GM19452 (cell line): ENCODE data around the gene SRPK2.
A peak's percentile ranks its signal among the peaks of the same experiment; 100 is the strongest.

Experiments used
- ATAC-seq: cut with Tn5 transposase; IDR thresholded peaks from one replicate; pipeline ENCODE4 v1.9.1; 2021; ENCODE audit not compliant: unreplicated experiment

The SRPK2 gene

GRCh38 chr7:105106473-105106872 lies 282.2 kb downstream of the SRPK2 start:
- no peak for ATAC-seq

DNA sequence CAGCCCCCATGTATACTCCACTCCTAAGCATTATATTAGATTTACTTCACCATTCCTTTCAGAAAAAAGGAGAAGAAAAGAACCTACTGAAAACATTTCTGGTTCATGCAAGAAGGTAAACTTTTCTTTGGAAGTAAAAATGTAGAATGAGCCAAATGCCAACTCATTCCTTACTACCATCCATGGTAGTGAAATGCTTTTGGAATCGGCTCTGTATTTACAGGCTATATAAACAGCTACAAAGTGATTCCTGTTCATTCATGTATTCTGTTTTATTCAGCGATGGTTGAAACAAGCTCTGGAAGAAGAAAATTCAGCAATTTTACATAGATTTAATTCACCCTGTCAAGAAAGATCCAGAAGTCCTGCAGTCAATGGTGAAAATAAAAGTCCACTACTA lies 283.1 kb downstream of the SRPK2 start:
- no peak for ATAC-seq

GRCh38 chr7:105102557-105103352 lies 286.0 kb downstream of the SRPK2 start:
- ATAC-seq, result no peak

GRCh38 chr7:105101864-105102263 lies 286.9 kb downstream of the SRPK2 start:
- ATAC-seq, result no peak

- ATAC-seq, result peak; percentile 68
These were observed 289.7 kb downstream of the SRPK2 start for GRCh38 chr7:105098863-105099515.

DNA sequence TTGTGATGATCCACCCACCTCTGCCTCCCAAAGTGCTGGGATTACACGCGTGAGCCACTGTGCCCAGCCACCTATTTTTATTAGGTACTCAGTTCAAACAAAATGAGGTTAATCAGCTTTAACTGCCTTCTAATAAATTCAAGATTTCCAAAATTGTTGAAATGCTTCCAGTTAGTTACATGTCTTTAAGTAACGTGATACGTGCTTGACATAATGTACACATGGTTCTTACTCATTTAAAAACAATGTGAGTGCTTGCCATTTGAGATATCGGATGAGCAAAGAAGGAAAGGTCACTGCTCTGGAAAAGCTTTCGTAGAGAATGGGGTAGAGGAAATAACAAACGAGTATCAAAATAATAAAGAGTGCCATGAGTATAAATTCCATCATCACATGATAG lies 291.1 kb downstream of the SRPK2 start:
- no peak for ATAC-seq

GRCh38 chr7:105096306-105096705 lies 292.4 kb downstream of the SRPK2 start:
- no peak for ATAC-seq

DNA sequence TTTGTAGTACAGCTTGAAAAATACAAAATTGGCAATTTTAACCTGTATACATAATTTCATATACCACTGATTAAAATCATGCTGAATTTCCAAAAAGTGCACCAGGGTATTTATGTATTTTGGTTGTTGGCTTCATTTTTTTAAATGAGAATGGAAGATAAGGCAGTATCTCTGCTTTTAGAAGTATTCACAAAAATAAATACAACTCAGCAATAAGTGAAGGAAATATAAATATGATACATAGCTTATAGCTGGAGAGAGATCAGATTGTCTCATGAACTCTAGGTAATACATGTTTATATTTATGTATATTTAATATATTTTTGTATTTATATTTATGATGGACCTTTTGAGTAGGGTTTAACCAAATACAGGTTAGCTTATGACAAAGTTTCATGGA lies 293.8 kb downstream of the SRPK2 start:
- ATAC-seq, result no peak

DNA sequence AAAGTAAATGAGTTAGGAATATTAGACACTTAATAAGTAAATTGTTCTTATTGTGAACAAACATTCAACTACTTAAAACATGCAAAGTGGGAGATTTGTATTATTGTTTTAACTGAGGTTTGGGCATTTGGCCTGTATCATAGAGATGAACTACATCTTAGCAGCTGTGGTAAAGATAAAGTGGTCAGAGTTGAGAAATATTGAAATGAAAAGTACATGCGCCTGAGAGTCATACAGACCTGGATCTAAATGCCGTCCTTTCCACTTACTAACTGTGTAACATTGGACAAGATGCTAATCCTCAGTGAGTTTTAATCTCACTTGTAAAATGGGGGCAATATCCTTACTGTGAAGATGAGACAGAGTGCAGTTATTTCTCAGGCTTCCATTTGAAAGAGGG lies 300.3 kb downstream of the SRPK2 start:
- no peak for ATAC-seq

DNA sequence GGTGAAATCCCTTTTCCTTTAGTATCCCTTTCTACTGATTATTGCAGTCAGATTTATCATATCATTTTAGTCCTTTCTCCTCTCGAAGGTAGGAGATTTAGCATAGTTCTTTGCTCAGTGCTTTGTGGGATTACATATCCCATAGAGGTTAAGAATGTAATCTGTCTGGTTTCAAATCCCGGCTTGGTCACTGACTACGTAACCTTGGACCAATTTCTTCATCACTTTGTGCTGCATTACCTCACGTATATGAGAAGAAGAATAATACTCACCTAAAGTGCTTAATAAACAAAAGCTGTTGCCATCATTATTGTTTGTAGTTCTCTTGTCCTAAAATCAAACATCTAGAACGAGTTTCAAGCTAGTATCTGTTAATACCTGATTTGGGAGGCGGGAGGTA lies 300.7 kb downstream of the SRPK2 start:
- ATAC-seq, result no peak

GRCh38 chr7:105086850-105087249 lies 301.9 kb downstream of the SRPK2 start:
- ATAC-seq, result no peak

- ATAC-seq, result no peak
These were observed 304.1 kb downstream of the SRPK2 start for GRCh38 chr7:105084581-105084980.

GRCh38 chr7:105079348-105079747 lies 309.4 kb downstream of the SRPK2 start:
- no peak for ATAC-seq

GRCh38 chr7:105073143-105073542 lies 315.6 kb downstream of the SRPK2 start:
- ATAC-seq, result no peak

- no peak for ATAC-seq
These were observed 319.8 kb downstream of the SRPK2 start for GRCh38 chr7:105068886-105069285.

DNA sequence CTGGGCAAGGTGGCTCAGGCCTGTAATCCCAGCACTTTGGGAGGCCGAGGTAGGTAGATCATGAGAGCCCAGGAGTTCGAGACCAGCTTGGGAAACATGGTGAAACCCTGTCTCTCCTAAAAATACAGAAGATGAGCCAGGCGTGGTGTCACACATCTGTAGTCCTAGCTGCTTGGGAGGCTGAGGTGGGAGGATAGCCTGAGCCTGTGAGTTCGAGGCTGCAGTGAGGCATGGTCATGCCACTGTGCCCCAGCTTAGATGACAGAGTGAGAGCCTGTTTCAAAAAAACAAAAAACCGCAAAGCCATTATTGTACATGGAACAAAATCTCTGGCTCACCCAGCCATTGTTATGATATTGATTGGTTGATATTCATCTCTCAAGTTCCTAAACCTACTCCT lies 321.0 kb downstream of the SRPK2 start:
- no peak for ATAC-seq
